ENCODE results near the gene GRID2.
A peak's percentile ranks its signal among the peaks of the same experiment; 100 is the strongest.

Gene GRID2

GRCh38 chr4:93342738-93343137, 1039.0 kb downstream of the GRID2 start:
- H4K8ac ChIP-seq (ENCODE audit: low read depth, low read length), result no peak overlapping the region
- H3K79me2 ChIP-seq (ENCODE audit: control insufficient read depth, insufficient read depth, low read length, poor library complexity), result no peaks in the 10 kb centered on the region
- H3K14ac ChIP-seq (ENCODE audit: low read length), result no peak overlapping the region
- no peak overlapping the region for H2AK5ac ChIP-seq (ENCODE audit: low read length)
- H2BK120ac ChIP-seq (ENCODE audit: insufficient read depth, low read length, poor library complexity), result no peak overlapping the region
- no peak overlapping the region for H3K4me3 ChIP-seq (ENCODE audit: low read depth, low read length)
- H3K79me1 ChIP-seq (ENCODE audit: low read length), result no peaks in the 10 kb centered on the region
- no peak overlapping the region for H3K9ac ChIP-seq (ENCODE audit: low read length)
- no peak overlapping the region for H3K23ac ChIP-seq (ENCODE audit: low read length)
- H4K91ac ChIP-seq (ENCODE audit: low read depth, low read length), result no peak overlapping the region
- no peak overlapping the region for H2BK5ac ChIP-seq (ENCODE audit: low read depth, low read length, poor library complexity)
- no CpG with 5 or more reads among the region's 2 CpGs for whole genome bisulfite sequencing (ENCODE audit: extremely low coverage, insufficient coverage, insufficient read length)
- H3K4me1 ChIP-seq (ENCODE audit: control insufficient read depth in 1 of 2, insufficient read depth in 2 of 2, low read length in 2 of 2), result no peaks in the 10 kb centered on the region
- H3K27me3 ChIP-seq (ENCODE audit: insufficient read depth, low read length), result no peaks in the 10 kb centered on the region
- no peak overlapping the region for H3K18ac ChIP-seq (ENCODE audit: low read length)
- no peak for DNase-seq
- H3K4ac ChIP-seq (ENCODE audit: low read depth, low read length), result no peak overlapping the region
- no peaks in the 10 kb centered on the region for H3K36me3 ChIP-seq (ENCODE audit: control insufficient read depth in 1 of 2, insufficient read depth in 2 of 2, low read length in 2 of 2)
- H3K9me3 ChIP-seq (ENCODE audit: insufficient read depth, low read depth, low read length), result no peaks in the 10 kb centered on the region
- no peak overlapping the region for H2AFZ ChIP-seq (ENCODE audit: insufficient read depth, low read length, poor library complexity)
- no peak overlapping the region for H3K4me2 ChIP-seq (ENCODE audit: low read length)
- H3K27ac ChIP-seq (ENCODE audit: low read depth, low read length), result no peak overlapping the region
- H4K12ac ChIP-seq (ENCODE audit: low read depth, low read length), result no peak overlapping the region
- no peak overlapping the region for H2BK12ac ChIP-seq (ENCODE audit: low read length)

GRCh38 chr4:93346840-93347239, 1043.1 kb downstream of the GRID2 start:
- no peak overlapping the region for H3K18ac ChIP-seq (ENCODE audit: low read length)
- H3K4me1 ChIP-seq (ENCODE audit: control insufficient read depth in 1 of 2, insufficient read depth in 2 of 2, low read length in 2 of 2), result no peaks in the 10 kb centered on the region
- no peaks in the 10 kb centered on the region for H3K9me3 ChIP-seq (ENCODE audit: insufficient read depth, low read depth, low read length)

GRCh38 chr4:93348896-93349295, 1045.1 kb downstream of the GRID2 start:
- H2BK120ac ChIP-seq (ENCODE audit: insufficient read depth, low read length, poor library complexity), result no peak overlapping the region
- H3K36me3 ChIP-seq (ENCODE audit: control insufficient read depth in 1 of 2, insufficient read depth in 2 of 2, low read length in 2 of 2), result no peaks in the 10 kb centered on the region
- H4K8ac ChIP-seq (ENCODE audit: low read depth, low read length), result no peak overlapping the region
- no peak overlapping the region for H3K14ac ChIP-seq (ENCODE audit: low read length)
- H3K18ac ChIP-seq (ENCODE audit: low read length), result no peak overlapping the region
- no peak overlapping the region for H4K91ac ChIP-seq (ENCODE audit: low read depth, low read length)
- no peaks in the 10 kb centered on the region for H3K9me3 ChIP-seq (ENCODE audit: insufficient read depth, low read depth, low read length)
- no peak overlapping the region for H4K12ac ChIP-seq (ENCODE audit: low read depth, low read length)
- H2BK12ac ChIP-seq (ENCODE audit: low read length), result no peak overlapping the region
- H3K4me3 ChIP-seq (ENCODE audit: low read depth, low read length), result no peak overlapping the region
- H3K23ac ChIP-seq (ENCODE audit: low read length), result no peak overlapping the region
- H3K4ac ChIP-seq (ENCODE audit: low read depth, low read length), result no peak overlapping the region
- no peak overlapping the region for H3K4me2 ChIP-seq (ENCODE audit: low read length)
- no peaks in the 10 kb centered on the region for H3K4me1 ChIP-seq (ENCODE audit: control insufficient read depth in 1 of 2, insufficient read depth in 2 of 2, low read length in 2 of 2)
- no peak overlapping the region for H2AK5ac ChIP-seq (ENCODE audit: low read length)
- no peaks in the 10 kb centered on the region for H3K27me3 ChIP-seq (ENCODE audit: insufficient read depth, low read length)
- DNase-seq, result no peak
- no peak overlapping the region for H3K27ac ChIP-seq (ENCODE audit: low read depth, low read length)
- H2AFZ ChIP-seq (ENCODE audit: insufficient read depth, low read length, poor library complexity), result no peak overlapping the region
- no CpG with 5 or more reads among the region's 3 CpGs for WGBS (ENCODE audit: extremely low coverage, insufficient coverage, insufficient read length)
- H3K79me2 ChIP-seq (ENCODE audit: control insufficient read depth, insufficient read depth, low read length, poor library complexity), result no peaks in the 10 kb centered on the region
- no peak overlapping the region for H3K9ac ChIP-seq (ENCODE audit: low read length)
- H2BK5ac ChIP-seq (ENCODE audit: low read depth, low read length, poor library complexity), result no peak overlapping the region
- H3K79me1 ChIP-seq (ENCODE audit: low read length), result no peaks in the 10 kb centered on the region

More at GRCh38 chr4:93346840-93347239, 1043.1 kb downstream of the GRID2 start:
- Histone ChIP-seq H3K79me2 (ENCODE audit: control insufficient read depth, insufficient read depth, low read length, poor library complexity) (no peaks in the 10 kb centered on the region), H4K8ac (ENCODE audit: low read depth, low read length) (no peak overlapping the region), H3K4ac (ENCODE audit: low read depth, low read length) (no peak overlapping the region), H3K36me3 (ENCODE audit: control insufficient read depth in 1 of 2, insufficient read depth in 2 of 2, low read length in 2 of 2) (no peaks in the 10 kb centered on the region), H2BK12ac (ENCODE audit: low read length) (no peak overlapping the region), H4K91ac (ENCODE audit: low read depth, low read length) (no peak overlapping the region), H3K9ac (ENCODE audit: low read length) (no peak overlapping the region), H2AK5ac (ENCODE audit: low read length) (no peak overlapping the region), H3K4me2 (ENCODE audit: low read length) (no peak overlapping the region), H4K12ac (ENCODE audit: low read depth, low read length) (no peak overlapping the region), H2BK5ac (ENCODE audit: low read depth, low read length, poor library complexity) (no peak overlapping the region), H2AFZ (ENCODE audit: insufficient read depth, low read length, poor library complexity) (no peak overlapping the region), H3K14ac (ENCODE audit: low read length) (no peak overlapping the region), H3K27me3 (ENCODE audit: insufficient read depth, low read length) (no peaks in the 10 kb centered on the region), H3K23ac (ENCODE audit: low read length) (peak overlapping the region; percentile 61), H3K4me3 (ENCODE audit: low read depth, low read length) (no peak overlapping the region), H2BK120ac (ENCODE audit: insufficient read depth, low read length, poor library complexity) (no peak overlapping the region), H3K79me1 (ENCODE audit: low read length) (no peaks in the 10 kb centered on the region), H3K27ac (ENCODE audit: low read depth, low read length) (no peak overlapping the region)
- DNase-seq, result no peak
- no CpG with 5 or more reads among the region's 4 CpGs for WGBS (ENCODE audit: extremely low coverage, insufficient coverage, insufficient read length)

- H3K79me1 ChIP-seq (ENCODE audit: low read length), result no peaks in the 10 kb centered on the region
These were observed 1048.1 kb downstream of the GRID2 start for GRCh38 chr4:93351846-93352245.

More at GRCh38 chr4:93351846-93352245, 1048.1 kb downstream of the GRID2 start:
- WGBS (ENCODE audit: extremely low coverage, insufficient coverage, insufficient read length), result no CpG with 5 or more reads among the region's 1 CpG
- Histone ChIP-seq H3K79me2 (ENCODE audit: control insufficient read depth, insufficient read depth, low read length, poor library complexity) (no peaks in the 10 kb centered on the region), H3K9ac (ENCODE audit: low read length) (no peak overlapping the region), H3K14ac (ENCODE audit: low read length) (no peak overlapping the region), H3K36me3 (ENCODE audit: control insufficient read depth in 1 of 2, insufficient read depth in 2 of 2, low read length in 2 of 2) (no peaks in the 10 kb centered on the region), H3K9me3 (ENCODE audit: insufficient read depth, low read depth, low read length) (no peaks in the 10 kb centered on the region), H2AFZ (ENCODE audit: insufficient read depth, low read length, poor library complexity) (no peak overlapping the region), H3K27me3 (ENCODE audit: insufficient read depth, low read length) (no peaks in the 10 kb centered on the region), H2BK5ac (ENCODE audit: low read depth, low read length, poor library complexity) (no peak overlapping the region), H2BK12ac (ENCODE audit: low read length) (no peak overlapping the region), H3K27ac (ENCODE audit: low read depth, low read length) (no peak overlapping the region), H3K4me2 (ENCODE audit: low read length) (no peak overlapping the region), H2BK120ac (ENCODE audit: insufficient read depth, low read length, poor library complexity) (no peak overlapping the region), H4K91ac (ENCODE audit: low read depth, low read length) (no peak overlapping the region), H3K4me3 (ENCODE audit: low read depth, low read length) (no peak overlapping the region), H2AK5ac (ENCODE audit: low read length) (no peak overlapping the region), H3K4me1 (ENCODE audit: control insufficient read depth in 1 of 2, insufficient read depth in 2 of 2, low read length in 2 of 2) (no peaks in the 10 kb centered on the region), H4K12ac (ENCODE audit: low read depth, low read length) (no peak overlapping the region), H3K4ac (ENCODE audit: low read depth, low read length) (no peak overlapping the region), H4K8ac (ENCODE audit: low read depth, low read length) (no peak overlapping the region), H3K18ac (ENCODE audit: low read length) (no peak overlapping the region), H3K23ac (ENCODE audit: low read length) (no peak overlapping the region)
- DNase-seq, result no peak

All from trophoblast cell (in vitro differentiated cells and primary cell).